IgD-negative memory B cell (primary cell): ENCODE measurements around the gene KMT2A. TPM values are rescaled to one million over a fixed set of nuclear protein-coding genes. Genes with fewer than 3 reads are reported as not detected.

Source experiments
- H3K27ac Mint-ChIP-seq, 3 donors: one replicate each; pipeline ENCODE4 v1.8.0; 2020 to 2022; ENCODE audit warnings: mild to moderate bottlenecking in 3 of 3, mixed read lengths in 3 of 3, moderate library complexity in 1 of 3
- H3K27me3 Mint-ChIP-seq: one replicate; pipeline ENCODE4 v1.8.0; 2021; ENCODE audit warnings: mixed read lengths
- H3K36me3 Mint-ChIP-seq: one replicate; pipeline ENCODE4 v1.8.0; 2020; ENCODE audit warnings: mild to moderate bottlenecking, mixed read lengths
- H3K4me1 Mint-ChIP-seq, 3 donors: one replicate each; pipeline ENCODE4 v1.8.0; 2020 to 2022; ENCODE audit warnings: mixed read lengths in 3 of 3, mild to moderate bottlenecking in 1 of 3
- H3K4me3 Mint-ChIP-seq, 4 donors: one replicate each; pipeline ENCODE4 v1.8.0; 2020 to 2022; ENCODE audit warnings: mild to moderate bottlenecking in 4 of 4, mixed read lengths in 4 of 4, moderate library complexity in 3 of 4
- H3K9me3 Mint-ChIP-seq, 3 donors: one replicate each; pipeline ENCODE4 v1.8.0; 2020 to 2021; ENCODE audit warnings: mixed read lengths in 3 of 3, mild to moderate bottlenecking in 1 of 3
- polyA plus RNA-seq: library from polyadenylated mRNA; unstranded; fragments of 300-500 nt; fragmentation: Illumina TruSeq; gene quantifications from one replicate; pipeline ENCODE4 v1.2.3, GENCODE V29; 2021

Gene KMT2A
- polyA plus RNA-seq, 1 donor from 2014 or later, result 23.6 TPM

- no peaks in the 10 kb centered on the region for H3K9me3 Mint-ChIP-seq
- H3K36me3 Mint-ChIP-seq, result peaks cover 2% of the 10 kb centered on the region
- peak within 1 kb of the TSS; percentile 91 to 96 (median 96) for H3K4me3 Mint-ChIP-seq
Measured at GRCh38 chr11:118530683-118531596, 94.6 kb downstream of the KMT2A start, which contains the start of gene TMEM25. Gene TMEM25, plus strand, starts transcription at chr11:118531192. Its CDS starts 610 bp downstream, at chr11:118531802.

GRCh38 chr11:118531597-118532084 is 95.3 kb downstream of the KMT2A start:
- Mint-ChIP-seq H3K36me3 (peaks cover 2% of the 10 kb centered on the region), H3K27ac (peak overlapping the region; percentile 59 to 85 (median 82)), H3K9me3 (no peaks in the 10 kb centered on the region), H3K4me1 (peaks cover 15 to 21% (median 17%) of the 10 kb centered on the region in 3 donors), H3K27me3 (no peaks in the 10 kb centered on the region), H3K4me3 (peak overlapping the region; percentile 91 to 96 (median 96))

More at GRCh38 chr11:118530683-118531596, 94.6 kb downstream of the KMT2A start, which contains the start of gene TMEM25:
- Mint-ChIP-seq H3K27ac (peak within 1 kb of the TSS; percentile 59 to 96 (median 82)), H3K27me3 (no peaks in the 10 kb centered on the region), H3K4me1 (peaks cover 15 to 21% (median 17%) of the 10 kb centered on the region in 3 donors)

- Mint-ChIP-seq H3K36me3 (peaks cover 2% of the 10 kb centered on the region), H3K27ac (peak overlapping the region in 2 of 3 donors; percentile 82 to 85), H3K27me3 (no peaks in the 10 kb centered on the region), H3K4me1 (peaks cover 15 to 21% (median 17%) of the 10 kb centered on the region in 3 donors), H3K9me3 (no peaks in the 10 kb centered on the region), H3K4me3 (peak overlapping the region; percentile 91 to 96 (median 96))
Measured at GRCh38 chr11:118532091-118532490, 95.8 kb downstream of the KMT2A start.

- Mint-ChIP-seq H3K9me3 (no peaks in the 10 kb centered on the region), H3K36me3 (peaks cover 2% of the 10 kb centered on the region), H3K27me3 (no peaks in the 10 kb centered on the region), H3K4me3 (peak overlapping the region in 2 of 4 donors; percentile 5 to 95), H3K27ac (peak overlapping the region in 1 of 3 donors; percentile 82), H3K4me1 (peaks cover 15 to 17% (median 17%) of the 10 kb centered on the region in 3 donors)
Measured at GRCh38 chr11:118532852-118533768, 96.8 kb downstream of the KMT2A start.

- Mint-ChIP-seq H3K36me3 (peaks cover 2% of the 10 kb centered on the region), H3K4me3 (peak overlapping the region in 2 of 4 donors; percentile 39 to 57), H3K4me1 (peaks cover 11 to 18% (median 16%) of the 10 kb centered on the region in 3 donors), H3K9me3 (no peaks in the 10 kb centered on the region), H3K27ac (no peak overlapping the region), H3K27me3 (no peaks in the 10 kb centered on the region)
Measured at GRCh38 chr11:118533769-118534729, 97.8 kb downstream of the KMT2A start.

- Mint-ChIP-seq H3K9me3 (no peaks in the 10 kb centered on the region), H3K27me3 (no peaks in the 10 kb centered on the region), H3K4me3 (peak overlapping the region in 2 of 4 donors; percentile 6 to 8), H3K36me3 (peaks cover 2% of the 10 kb centered on the region), H3K27ac (no peak overlapping the region), H3K4me1 (peaks cover 1 to 10% (median 8%) of the 10 kb centered on the region in 3 donors)
Measured at GRCh38 chr11:118535261-118535660, 99.0 kb downstream of the KMT2A start.

- Mint-ChIP-seq H3K4me3 (no peak overlapping the region), H3K9me3 (no peaks in the 10 kb centered on the region), H3K4me1 (peaks cover 0 to 5% (median 3%) of the 10 kb centered on the region in 3 donors), H3K27me3 (no peaks in the 10 kb centered on the region), H3K36me3 (peaks cover 6% of the 10 kb centered on the region), H3K27ac (no peak overlapping the region)
Measured at GRCh38 chr11:118536726-118537125, 100.4 kb downstream of the KMT2A start.

GRCh38 chr11:118537409-118537980 is 101.2 kb downstream of the KMT2A start:
- Mint-ChIP-seq H3K36me3 (peaks cover 4% of the 10 kb centered on the region), H3K9me3 (no peaks in the 10 kb centered on the region), H3K27ac (no peak overlapping the region), H3K27me3 (no peaks in the 10 kb centered on the region), H3K4me1 (peaks cover 0 to 3% (median 2%) of the 10 kb centered on the region in 3 donors), H3K4me3 (no peak overlapping the region)

- H3K4me1 Mint-ChIP-seq, result no peaks in the 10 kb centered on the region
- H3K9me3 Mint-ChIP-seq, result no peaks in the 10 kb centered on the region
- H3K27me3 Mint-ChIP-seq, result no peaks in the 10 kb centered on the region
- peak overlapping the region in 1 of 3 donors; percentile 59 for H3K27ac Mint-ChIP-seq
- H3K4me3 Mint-ChIP-seq, result no peak overlapping the region
- H3K36me3 Mint-ChIP-seq, result peaks cover 6% of the 10 kb centered on the region
Measured at GRCh38 chr11:118544010-118544646, 107.8 kb downstream of the KMT2A start.

GRCh38 chr11:118544647-118545010 is 108.3 kb downstream of the KMT2A start:
- Mint-ChIP-seq H3K36me3 (peaks cover 6% of the 10 kb centered on the region), H3K9me3 (no peaks in the 10 kb centered on the region), H3K27me3 (no peaks in the 10 kb centered on the region), H3K27ac (no peak overlapping the region), H3K4me3 (no peak overlapping the region), H3K4me1 (no peaks in the 10 kb centered on the region)

GRCh38 chr11:118545533-118545932 is 109.2 kb downstream of the KMT2A start:
- Mint-ChIP-seq H3K4me3 (no peak overlapping the region), H3K9me3 (no peaks in the 10 kb centered on the region), H3K4me1 (no peaks in the 10 kb centered on the region), H3K27me3 (no peaks in the 10 kb centered on the region), H3K36me3 (peaks cover 5% of the 10 kb centered on the region), H3K27ac (no peak overlapping the region)

- peak overlapping the region in 1 of 3 donors; percentile 11 for H3K27ac Mint-ChIP-seq
- no peaks in the 10 kb centered on the region for H3K9me3 Mint-ChIP-seq
- no peaks in the 10 kb centered on the region for H3K27me3 Mint-ChIP-seq
- H3K36me3 Mint-ChIP-seq, result peaks cover 5% of the 10 kb centered on the region
- no peaks in the 10 kb centered on the region for H3K4me1 Mint-ChIP-seq
- H3K4me3 Mint-ChIP-seq, result no peak overlapping the region
Measured at GRCh38 chr11:118547132-118547531, 110.8 kb downstream of the KMT2A start.

- no peak overlapping the region for H3K4me3 Mint-ChIP-seq
- no peaks in the 10 kb centered on the region for H3K27me3 Mint-ChIP-seq
- peaks cover 10% of the 10 kb centered on the region for H3K36me3 Mint-ChIP-seq
- H3K9me3 Mint-ChIP-seq, result no peaks in the 10 kb centered on the region
- H3K4me1 Mint-ChIP-seq, result no peaks in the 10 kb centered on the region
- H3K27ac Mint-ChIP-seq, result no peak overlapping the region
Measured at GRCh38 chr11:118552341-118552740, 116.0 kb downstream of the KMT2A start.
